LNCAP (cell line): ENCODE data around the gene MYL7.

Experiments used
- TF ChIP-seq, protein P1 (sequence below): fragments of 450-650 bp; IDR thresholded peaks from 2 replicates; pipeline ENCODE4 v1.5.1; 2017; ENCODE audit warnings: mild to moderate bottlenecking

The MYL7 gene

DNA sequence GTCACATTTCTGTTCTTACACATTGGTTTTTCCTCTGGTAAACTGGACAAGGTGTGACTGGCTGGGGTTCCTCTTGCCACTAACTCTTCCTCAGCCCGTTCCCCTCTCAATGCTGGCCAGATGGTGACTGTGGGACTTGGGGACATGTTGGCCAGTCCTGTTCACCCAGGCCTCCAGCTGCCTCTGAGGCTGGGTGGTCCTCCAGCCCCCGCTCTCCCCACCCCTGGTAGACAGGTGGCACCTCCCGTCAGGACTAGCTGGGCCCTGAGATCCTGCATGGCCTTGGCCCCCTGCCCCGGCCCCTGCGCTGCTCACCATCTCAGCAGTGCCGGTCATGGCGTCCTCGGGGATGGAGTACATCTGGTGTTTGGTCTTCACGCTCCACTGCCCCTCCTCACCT lies 10.8 kb upstream of the MYL7 start:
- TF ChIP-seq, protein P1, sequence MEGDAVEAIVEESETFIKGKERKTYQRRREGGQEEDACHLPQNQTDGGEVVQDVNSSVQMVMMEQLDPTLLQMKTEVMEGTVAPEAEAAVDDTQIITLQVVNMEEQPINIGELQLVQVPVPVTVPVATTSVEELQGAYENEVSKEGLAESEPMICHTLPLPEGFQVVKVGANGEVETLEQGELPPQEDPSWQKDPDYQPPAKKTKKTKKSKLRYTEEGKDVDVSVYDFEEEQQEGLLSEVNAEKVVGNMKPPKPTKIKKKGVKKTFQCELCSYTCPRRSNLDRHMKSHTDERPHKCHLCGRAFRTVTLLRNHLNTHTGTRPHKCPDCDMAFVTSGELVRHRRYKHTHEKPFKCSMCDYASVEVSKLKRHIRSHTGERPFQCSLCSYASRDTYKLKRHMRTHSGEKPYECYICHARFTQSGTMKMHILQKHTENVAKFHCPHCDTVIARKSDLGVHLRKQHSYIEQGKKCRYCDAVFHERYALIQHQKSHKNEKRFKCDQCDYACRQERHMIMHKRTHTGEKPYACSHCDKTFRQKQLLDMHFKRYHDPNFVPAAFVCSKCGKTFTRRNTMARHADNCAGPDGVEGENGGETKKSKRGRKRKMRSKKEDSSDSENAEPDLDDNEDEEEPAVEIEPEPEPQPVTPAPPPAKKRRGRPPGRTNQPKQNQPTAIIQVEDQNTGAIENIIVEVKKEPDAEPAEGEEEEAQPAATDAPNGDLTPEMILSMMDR: no peak

DNA sequence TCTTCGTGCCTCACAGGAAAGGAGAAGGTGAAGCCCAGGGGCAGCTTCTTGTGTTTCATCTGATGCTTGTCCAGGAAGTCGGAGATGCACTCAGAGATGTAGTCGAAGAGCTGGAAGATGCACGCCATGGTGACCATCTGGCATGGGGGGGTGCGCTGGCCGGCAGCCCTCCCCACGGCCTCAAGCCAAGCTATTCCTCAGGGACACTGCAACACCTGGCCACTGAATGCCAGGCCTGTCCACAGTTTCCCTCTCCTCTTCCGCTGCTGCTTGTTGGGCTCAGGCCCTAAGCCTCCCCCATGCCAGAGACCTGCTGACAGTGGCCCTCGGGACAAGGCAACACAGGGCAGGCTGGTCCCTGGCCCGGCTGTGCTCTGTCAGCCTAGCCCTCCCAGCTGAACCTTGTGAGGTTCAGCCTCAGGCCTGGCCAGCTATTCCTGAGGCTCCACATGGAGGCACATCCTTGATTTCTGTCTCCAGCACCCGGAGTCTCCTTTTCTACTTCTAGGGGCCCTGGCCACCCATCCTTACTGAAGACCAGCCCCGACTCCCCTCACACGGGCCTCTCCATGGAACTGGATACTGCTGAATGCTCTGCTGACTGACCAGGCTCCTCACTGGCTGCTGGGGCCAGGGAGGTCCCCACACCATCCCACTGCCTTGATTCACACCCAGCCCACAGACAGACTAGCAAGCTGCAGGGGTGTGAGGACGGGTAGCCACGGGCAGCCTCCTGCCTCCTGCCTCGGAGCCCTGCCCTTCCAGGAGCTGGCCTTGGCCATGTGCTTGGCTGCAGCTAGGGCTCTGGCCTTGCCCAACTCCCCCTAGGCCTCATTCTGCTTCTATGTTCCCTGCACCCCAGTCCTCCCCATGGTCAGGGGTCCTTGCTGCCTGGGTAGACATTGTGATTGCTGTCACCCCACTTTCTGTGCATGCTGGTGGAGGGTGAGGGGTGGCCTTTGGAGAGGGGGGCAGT lies 10.1 kb upstream of the MYL7 start:
- TF ChIP-seq, protein P1: no peak

DNA sequence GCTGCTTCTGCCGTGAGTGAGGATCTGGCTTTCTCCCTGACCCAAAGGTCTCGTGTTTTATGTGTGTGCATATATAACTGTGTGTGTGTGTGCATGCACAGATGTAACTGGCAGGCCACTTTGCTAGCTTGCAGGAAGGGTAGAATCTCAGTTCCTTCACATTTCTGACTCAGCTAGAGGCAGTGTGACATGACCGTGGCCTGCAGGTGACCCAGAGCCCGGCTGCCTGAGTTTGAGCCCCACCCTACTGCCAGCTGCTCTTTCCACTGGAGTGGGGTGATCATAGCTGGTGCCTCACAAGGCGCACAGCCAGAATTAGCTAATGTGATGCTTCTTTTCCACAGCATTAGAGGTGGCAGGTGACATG lies 9.3 kb upstream of the MYL7 start:
- TF ChIP-seq, protein P1: no peak

GRCh38 chr7:44149571-44150465 lies 8.7 kb upstream of the MYL7 start:
- TF ChIP-seq, protein P1: no peak

GRCh38 chr7:44148961-44149536 lies 7.9 kb upstream of the MYL7 start:
- TF ChIP-seq, protein P1: no peak

GRCh38 chr7:44148166-44148565 lies 7.0 kb upstream of the MYL7 start:
- TF ChIP-seq, protein P1: no peak
